Thyroid gland (tissue), 4 donors: ENCODE data around the gene SLC9A7. TPM values are rescaled to one million over a fixed set of nuclear protein-coding genes. Genes with fewer than 3 reads are reported as not detected.

Experiments used
- DNase-seq, 2 donors: peaks; one replicate each; pipeline ENCODE4 v3.0.0-alpha.2; 2019
- H3K27ac ChIP-seq, 3 donors: fragments of 200-600 bp; sonication (generic); 1 replicate in 2 of 3; 2 replicates in 1 of 3; pipeline ENCODE4 v1.5.1; 2016 to 2019; ENCODE audit warnings: mild to moderate bottlenecking in 1 of 3, moderate library complexity in 1 of 3
- H3K27me3 ChIP-seq: fragments of 200-600 bp; sonication (generic); one replicate; pipeline ENCODE4 v1.5.1; 2019
- H3K36me3 ChIP-seq, 2 donors: fragments of 200-600 bp; sonication (generic); one replicate each; pipeline ENCODE4 v1.5.1; 2016 to 2019
- H3K4me1 ChIP-seq, 2 donors: fragments of 200-600 bp; sonication (generic); one replicate each; pipeline ENCODE4 v1.5.1; 2017 to 2019
- H3K4me3 ChIP-seq, 3 donors: fragments of 200-600 bp; sonication (generic); replicated peaks in 1 of 3; 1 replicate in 2 of 3; 2 replicates in 1 of 3; pipeline ENCODE4 v1.5.1; 2016; ENCODE audit warnings: mild to moderate bottlenecking in 1 of 3
- H3K9me3 ChIP-seq: fragments of 200-600 bp; sonication (generic); one replicate; pipeline ENCODE4 v1.5.1; 2017
- POLR2A ChIP-seq, 2 donors: fragments of 450-650 bp; IDR thresholded peaks; one replicate each; pipeline ENCODE4 v1.6.1; 2017; ENCODE audit warnings: antibody characterized with exemption in 2 of 2, mild to moderate bottlenecking in 2 of 2, moderate library complexity in 1 of 2
- WGBS, 2 donors: methylation state at CpG; one replicate each; pipeline ENCODE4 v1.1.5; 2017; 5-methylcytosine and 5-hydroxymethylcytosine counted together
- intact Hi-C: fragments of 100-400 bp; cut with DNase I; formaldehyde crosslinking; loops from one replicate; pipeline ENCODE4 v1.15.1; 2023
- total RNA-seq, 4 donors: library from RNA; depleted of rRNA; stranded (reverse); fragments of >200 nt; gene quantifications; one replicate each; pipeline ENCODE4 v1.2.3, GENCODE V29; 2016
- TF ChIP-seq, protein P1 (sequence below), 6 experiments: fragments of 200-600 bp in 3 of 6; fragments of 450-650 bp in 3 of 6; sonication (generic) in 3 of 6; IDR thresholded peaks; one replicate each; pipeline ENCODE4 v1.5.1; 2016 to 2019; ENCODE audit warnings: antibody characterized with exemption in 6 of 6, mild to moderate bottlenecking in 2 of 6, inconsistent platforms in 1 of 6, moderate library complexity in 1 of 6

Gene SLC9A7
- total RNA-seq, 4 donors from 2014 or later, result 18.4 to 35.5 (median 26.3) TPM

DNA sequence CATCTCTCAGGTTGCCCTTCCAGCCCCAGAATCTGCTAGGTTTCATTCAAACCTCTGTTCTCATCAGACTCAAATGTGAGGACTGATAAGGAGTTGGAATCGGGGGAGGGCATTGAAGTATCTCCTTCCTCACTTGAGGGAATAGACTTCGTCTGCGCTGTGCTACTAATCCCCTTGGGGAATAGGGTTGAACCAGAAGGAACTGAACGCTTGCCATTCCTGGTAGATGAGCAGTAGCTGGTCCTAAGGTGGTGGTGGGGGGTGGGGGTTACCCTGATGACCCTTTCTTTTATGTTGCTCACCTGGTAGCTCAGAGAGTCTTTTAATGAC, 692 bp upstream of the SLC9A7 start:
- H3K27ac ChIP-seq, result peak overlapping the region in 1 of 3 donors; percentile 45
- no peaks in the 10 kb centered on the region for H3K27me3 ChIP-seq
- H3K9me3 ChIP-seq, result no peaks in the 10 kb centered on the region
- H3K4me1 ChIP-seq, result peaks cover 0 to 4% of the 10 kb centered on the region in 2 donors
- TF ChIP-seq POLR2A (IDR thresholded peaks at IDR 0.05), result no peak
- TF ChIP-seq, protein P1, sequence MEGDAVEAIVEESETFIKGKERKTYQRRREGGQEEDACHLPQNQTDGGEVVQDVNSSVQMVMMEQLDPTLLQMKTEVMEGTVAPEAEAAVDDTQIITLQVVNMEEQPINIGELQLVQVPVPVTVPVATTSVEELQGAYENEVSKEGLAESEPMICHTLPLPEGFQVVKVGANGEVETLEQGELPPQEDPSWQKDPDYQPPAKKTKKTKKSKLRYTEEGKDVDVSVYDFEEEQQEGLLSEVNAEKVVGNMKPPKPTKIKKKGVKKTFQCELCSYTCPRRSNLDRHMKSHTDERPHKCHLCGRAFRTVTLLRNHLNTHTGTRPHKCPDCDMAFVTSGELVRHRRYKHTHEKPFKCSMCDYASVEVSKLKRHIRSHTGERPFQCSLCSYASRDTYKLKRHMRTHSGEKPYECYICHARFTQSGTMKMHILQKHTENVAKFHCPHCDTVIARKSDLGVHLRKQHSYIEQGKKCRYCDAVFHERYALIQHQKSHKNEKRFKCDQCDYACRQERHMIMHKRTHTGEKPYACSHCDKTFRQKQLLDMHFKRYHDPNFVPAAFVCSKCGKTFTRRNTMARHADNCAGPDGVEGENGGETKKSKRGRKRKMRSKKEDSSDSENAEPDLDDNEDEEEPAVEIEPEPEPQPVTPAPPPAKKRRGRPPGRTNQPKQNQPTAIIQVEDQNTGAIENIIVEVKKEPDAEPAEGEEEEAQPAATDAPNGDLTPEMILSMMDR (IDR thresholded peaks at IDR 0.05), result no peak
- intact Hi-C loops, result no loop called here
- H3K4me3 ChIP-seq, result peak overlapping the region in 1 of 3 donors; percentile 38
- WGBS, 2 donors, result 18 to 28% methylated on average over 4 of the region's 4 CpGs
- peak in 1 of 2 donors; percentile 1 for DNase-seq
- no peaks in the 10 kb centered on the region for H3K36me3 ChIP-seq

DNA sequence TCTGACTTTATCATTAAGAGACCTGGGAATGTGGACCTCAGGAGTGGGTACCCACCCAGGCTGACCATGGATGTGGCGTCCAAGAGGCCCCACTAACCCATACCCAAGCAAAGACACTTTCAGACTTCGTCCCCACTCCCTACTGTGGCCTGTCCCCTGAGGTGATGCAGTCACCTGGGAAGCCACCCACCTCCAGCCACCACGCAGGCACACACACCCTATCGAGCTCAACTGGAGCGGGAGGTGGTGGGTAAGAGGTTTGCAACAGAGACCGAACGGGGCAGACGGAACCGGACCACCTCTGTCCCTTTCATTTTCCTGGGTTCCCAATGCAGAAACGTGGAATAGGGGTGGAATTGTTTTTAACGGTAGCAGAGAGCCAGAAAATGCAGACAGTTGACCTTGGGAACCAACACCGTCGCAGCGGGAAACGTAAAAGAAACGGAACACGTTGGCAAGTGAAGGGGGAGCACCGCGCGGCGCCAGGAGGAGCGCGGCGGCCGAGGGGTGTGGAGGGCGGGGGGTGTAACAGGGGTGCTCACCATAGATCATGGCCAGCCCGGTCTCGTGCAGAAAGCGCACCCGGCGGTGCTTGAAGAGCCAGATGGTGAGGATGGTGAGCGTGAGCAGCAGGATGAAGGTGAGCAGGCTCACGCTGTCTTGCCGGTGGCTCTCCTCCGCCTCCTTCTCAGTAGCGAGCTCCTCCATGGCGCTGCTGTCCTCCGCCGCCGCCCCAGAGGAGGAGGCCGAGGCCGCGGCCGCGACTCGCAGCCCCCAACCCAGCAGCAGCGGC, 559 bp downstream of the SLC9A7 start:
- DNase-seq, result peak; percentile 15 to 30
- TF ChIP-seq, protein P1 (IDR thresholded peaks at IDR 0.05), result no peak
- no peak for TF ChIP-seq POLR2A (IDR thresholded peaks at IDR 0.05)
- intact Hi-C loops, result no loop called here
- H3K9me3 ChIP-seq, result no peaks in the 10 kb centered on the region
- no peaks in the 10 kb centered on the region for H3K36me3 ChIP-seq
- H3K4me1 ChIP-seq, result peaks cover 0 to 12% of the 10 kb centered on the region in 2 donors
- H3K4me3 ChIP-seq, result peak overlapping the region in 2 of 3 donors; percentile 20 to 38
- 1 to 7% methylated on average over 21 of the region's 47 CpGs for WGBS, 2 donors
- peak overlapping the region; percentile 26 to 49 (median 43) for H3K27ac ChIP-seq
- H3K27me3 ChIP-seq, result no peaks in the 10 kb centered on the region

DNA sequence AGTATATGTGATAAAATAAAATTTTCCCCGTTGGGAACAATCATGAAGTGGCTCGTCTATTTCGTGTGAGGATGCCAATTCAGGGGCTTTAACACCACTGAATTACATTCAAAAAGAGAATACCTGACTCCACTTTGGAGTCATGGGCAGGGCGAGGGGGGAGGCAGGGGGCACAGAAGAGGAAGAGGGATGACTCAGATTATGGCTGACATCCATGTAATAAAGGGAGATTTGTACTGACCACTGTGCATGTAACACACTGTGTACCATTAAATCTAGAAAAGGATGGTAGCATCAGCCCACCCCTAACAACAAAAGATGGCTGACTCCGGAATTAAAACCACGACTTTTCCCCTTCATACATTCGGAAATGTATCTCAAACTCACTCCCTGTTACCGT, 1.3 kb downstream of the SLC9A7 start:
- intact Hi-C loops, result no loop called here

DNA sequence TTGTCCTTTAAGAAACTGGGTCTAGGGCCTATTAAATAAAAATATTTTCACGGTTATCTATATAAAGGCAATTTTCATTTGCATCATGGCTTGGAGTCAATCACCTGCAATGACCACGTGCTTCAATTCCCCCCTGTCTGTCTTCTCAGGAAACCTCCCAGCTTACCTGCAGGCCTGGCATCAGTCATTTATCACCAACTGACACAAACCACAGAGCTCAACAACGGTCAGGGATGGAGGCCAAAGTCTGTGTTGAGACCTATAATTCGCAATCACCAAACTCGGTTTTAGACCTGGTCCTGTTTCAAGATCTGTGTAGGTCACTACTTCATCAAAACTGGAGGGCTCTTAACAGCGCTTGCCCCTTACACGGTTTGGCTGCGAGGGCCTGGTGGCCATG, 1.9 kb downstream of the SLC9A7 start:
- TF ChIP-seq, protein P1 (IDR thresholded peaks at IDR 0.05), result no peak
- no peak for TF ChIP-seq POLR2A (IDR thresholded peaks at IDR 0.05)
- no peaks in the 10 kb centered on the region for H3K36me3 ChIP-seq
- WGBS, 2 donors, result 52 to 64% methylated on average over 6 to 8 of the region's 8 CpGs
- H3K9me3 ChIP-seq, result no peaks in the 10 kb centered on the region
- no peak overlapping the region for H3K27ac ChIP-seq
- no peak for DNase-seq
- H3K4me1 ChIP-seq, result peaks cover 0 to 12% of the 10 kb centered on the region in 2 donors
- no peaks in the 10 kb centered on the region for H3K27me3 ChIP-seq
- intact Hi-C loops, result no loop called here
- H3K4me3 ChIP-seq, result no peak overlapping the region

More for the DNA sequence above, 1.3 kb downstream of the SLC9A7 start:
- Histone ChIP-seq H3K9me3 (no peaks in the 10 kb centered on the region), H3K27ac (no peak overlapping the region), H3K4me1 (peaks cover 0 to 12% of the 10 kb centered on the region in 2 donors), H3K27me3 (no peaks in the 10 kb centered on the region), H3K4me3 (no peak overlapping the region), H3K36me3 (no peaks in the 10 kb centered on the region)
- TF ChIP-seq, protein P1 (IDR thresholded peaks at IDR 0.05), result no peak
- TF ChIP-seq POLR2A (IDR thresholded peaks at IDR 0.05), result no peak
- DNase-seq, result no peak
- 59 to 61% methylated on average over 7 to 8 of the region's 8 CpGs for WGBS, 2 donors

DNA sequence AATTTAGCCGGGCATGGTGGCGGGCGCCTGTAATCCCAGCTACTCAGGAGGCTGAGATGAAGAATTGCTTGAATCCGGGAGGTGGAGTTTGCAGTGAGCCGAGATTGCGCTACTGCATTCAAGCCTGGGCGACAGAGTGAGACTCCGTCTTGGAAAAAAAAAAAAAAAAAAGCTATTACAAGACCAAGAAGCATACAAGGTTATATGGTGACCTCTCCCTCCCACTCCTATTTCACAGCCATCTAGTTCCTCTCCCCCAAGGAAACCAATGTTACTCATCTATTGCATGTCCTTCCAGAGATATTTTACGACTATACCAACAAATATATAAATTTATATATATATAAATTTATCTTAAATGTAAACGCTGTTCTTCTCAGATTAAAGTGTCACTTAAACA, 3.2 kb downstream of the SLC9A7 start:
- no peak for TF ChIP-seq POLR2A (IDR thresholded peaks at IDR 0.05)
- TF ChIP-seq, protein P1 (IDR thresholded peaks at IDR 0.05), result no peak
- no peak overlapping the region for H3K27ac ChIP-seq
- H3K36me3 ChIP-seq, result no peaks in the 10 kb centered on the region
- peaks cover 0 to 12% of the 10 kb centered on the region in 2 donors for H3K4me1 ChIP-seq
- intact Hi-C loops, result no loop called here
- H3K27me3 ChIP-seq, result no peaks in the 10 kb centered on the region
- H3K4me3 ChIP-seq, result no peak overlapping the region
- DNase-seq, result no peak
- H3K9me3 ChIP-seq, result no peaks in the 10 kb centered on the region
- WGBS, 2 donors, result 89 to 96% methylated on average over 10 of the region's 10 CpGs
